ENCODE data around the gene IGSF8.

DNA sequence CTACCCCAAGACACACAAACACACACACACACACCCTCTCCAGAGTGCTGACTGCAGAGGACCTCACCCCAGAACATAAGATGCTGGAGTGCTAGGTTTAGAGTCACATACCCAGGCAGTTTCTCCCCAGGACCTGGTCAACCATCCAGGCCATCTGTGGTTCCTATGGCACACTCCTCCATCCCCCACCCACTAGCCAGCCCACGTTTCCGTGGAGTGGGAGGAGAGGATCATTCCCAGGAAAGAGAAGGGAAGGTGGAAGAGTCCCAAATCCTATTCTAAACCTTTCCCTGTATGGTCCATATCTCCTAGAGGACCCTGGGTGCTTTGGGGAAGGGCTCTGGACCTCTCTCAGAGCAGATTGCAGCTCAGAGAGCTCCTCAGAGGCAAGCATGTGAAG lies 15.9 kb downstream of the IGSF8 start:
- TF ChIP-seq, protein P1, sequence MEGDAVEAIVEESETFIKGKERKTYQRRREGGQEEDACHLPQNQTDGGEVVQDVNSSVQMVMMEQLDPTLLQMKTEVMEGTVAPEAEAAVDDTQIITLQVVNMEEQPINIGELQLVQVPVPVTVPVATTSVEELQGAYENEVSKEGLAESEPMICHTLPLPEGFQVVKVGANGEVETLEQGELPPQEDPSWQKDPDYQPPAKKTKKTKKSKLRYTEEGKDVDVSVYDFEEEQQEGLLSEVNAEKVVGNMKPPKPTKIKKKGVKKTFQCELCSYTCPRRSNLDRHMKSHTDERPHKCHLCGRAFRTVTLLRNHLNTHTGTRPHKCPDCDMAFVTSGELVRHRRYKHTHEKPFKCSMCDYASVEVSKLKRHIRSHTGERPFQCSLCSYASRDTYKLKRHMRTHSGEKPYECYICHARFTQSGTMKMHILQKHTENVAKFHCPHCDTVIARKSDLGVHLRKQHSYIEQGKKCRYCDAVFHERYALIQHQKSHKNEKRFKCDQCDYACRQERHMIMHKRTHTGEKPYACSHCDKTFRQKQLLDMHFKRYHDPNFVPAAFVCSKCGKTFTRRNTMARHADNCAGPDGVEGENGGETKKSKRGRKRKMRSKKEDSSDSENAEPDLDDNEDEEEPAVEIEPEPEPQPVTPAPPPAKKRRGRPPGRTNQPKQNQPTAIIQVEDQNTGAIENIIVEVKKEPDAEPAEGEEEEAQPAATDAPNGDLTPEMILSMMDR (conservative IDR thresholded peaks at IDR 0.05), result no peak
- TF ChIP-seq ZFX (IDR thresholded peaks at IDR 0.05), result no peak

Data from C4-2B (cell line).